ENCODE results near the gene ITPRIP. TPM values are rescaled to one million over a fixed set of nuclear protein-coding genes. Genes with fewer than 3 reads are reported as not detected.
A peak's percentile ranks its signal among the peaks of the same experiment; 100 is the strongest.

ITPRIP gene
- total RNA-seq, 1 donor from 2014 or later, result 14.7 TPM

DNA sequence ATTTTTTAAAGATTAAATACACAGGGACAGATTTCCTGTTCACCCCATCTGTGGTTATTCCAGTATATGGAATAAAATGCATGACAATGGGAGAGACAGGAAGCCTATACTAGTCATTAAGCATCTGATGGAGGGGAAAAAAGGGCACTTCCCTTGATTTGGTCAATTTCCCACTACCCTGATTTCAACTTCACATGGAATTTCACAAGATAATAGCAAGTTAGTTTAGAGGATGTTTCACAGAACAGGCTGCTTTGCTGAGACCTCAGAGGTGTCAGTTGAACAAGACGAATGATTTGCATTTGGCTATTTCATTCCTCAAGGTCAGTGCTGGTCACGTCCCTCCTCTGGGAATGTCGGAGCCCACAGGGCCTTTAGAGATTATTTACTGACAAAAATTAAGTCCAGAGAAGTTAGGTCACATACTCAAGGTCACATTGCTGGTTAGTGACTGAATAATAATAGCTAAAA lies 4.7 kb upstream of the ITPRIP start:
- DNase-seq (ENCODE audit: low spot score), result no peak

DNA sequence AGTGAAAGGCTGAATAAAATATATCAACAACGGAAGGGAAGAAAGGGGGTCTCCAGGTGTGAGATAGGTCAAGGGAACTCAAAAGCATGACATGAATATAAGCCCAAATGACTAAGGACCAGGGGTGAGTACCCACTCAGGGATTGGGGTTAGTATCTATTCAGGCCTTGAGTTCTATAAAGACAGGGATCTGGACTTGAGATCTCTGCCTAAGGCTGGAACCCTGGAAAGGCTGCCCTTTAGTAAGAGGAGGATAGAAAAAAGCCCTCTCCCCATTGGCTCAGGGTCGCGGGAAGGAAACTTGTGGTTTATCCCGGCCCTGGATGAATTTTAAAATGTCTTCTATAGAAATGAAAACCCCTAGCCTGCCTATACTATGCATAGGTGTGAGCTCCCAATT lies 2.4 kb upstream of the ITPRIP start:
- no peak for DNase-seq (ENCODE audit: low spot score)

DNA sequence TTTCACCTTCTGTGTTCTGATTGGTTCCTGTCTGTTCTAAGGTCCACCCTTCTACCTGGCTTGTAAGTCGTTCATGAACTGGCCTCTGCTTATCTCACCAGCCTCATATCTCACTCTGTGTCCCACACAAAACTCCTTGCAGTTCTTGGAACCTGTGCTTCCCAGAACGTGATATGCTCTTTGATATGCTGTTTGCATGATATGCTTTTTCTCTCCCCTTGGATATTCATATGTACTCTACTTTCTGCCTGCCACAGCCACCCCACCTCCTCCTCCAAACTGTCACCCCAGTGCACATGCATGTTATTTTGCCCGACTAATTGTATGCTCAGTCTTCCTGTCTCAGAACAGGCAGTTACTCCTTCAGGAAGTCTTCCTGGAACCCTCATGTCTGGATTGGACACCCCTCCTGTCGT lies 1.9 kb upstream of the ITPRIP start:
- DNase-seq (ENCODE audit: low spot score), result no peak

DNA sequence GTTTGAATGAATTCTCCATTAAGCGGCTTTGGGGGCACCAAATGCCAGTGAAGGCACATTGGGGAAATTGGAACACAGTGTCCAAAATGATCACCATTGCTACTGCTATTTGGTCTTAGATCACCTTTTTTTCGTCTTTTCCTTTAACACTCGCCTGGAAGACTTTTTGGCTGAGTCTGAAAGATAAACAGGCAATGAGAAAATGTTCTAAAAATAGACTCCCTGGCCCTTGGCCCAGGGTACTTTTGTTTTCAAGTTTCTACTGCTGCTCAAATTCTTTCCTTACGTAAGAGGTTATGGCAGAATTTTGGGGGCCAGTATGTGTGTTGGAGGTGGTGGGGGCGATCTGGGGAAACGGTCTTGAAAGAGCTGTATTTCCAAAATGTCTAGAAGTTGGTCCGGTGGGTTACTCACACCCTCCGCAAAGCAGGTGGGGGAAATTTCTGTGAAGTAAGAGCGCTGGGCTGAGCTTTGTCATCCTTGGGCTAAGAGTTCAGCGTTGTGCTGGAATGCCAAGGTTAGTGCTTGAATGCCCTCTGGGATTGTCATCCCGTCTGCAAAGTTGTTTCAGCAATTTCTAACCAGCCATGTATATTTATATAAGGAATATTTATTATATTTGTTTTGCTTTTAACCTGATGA lies 1.3 kb upstream of the ITPRIP start:
- peak; percentile 88 for DNase-seq (ENCODE audit: low spot score)

DNA sequence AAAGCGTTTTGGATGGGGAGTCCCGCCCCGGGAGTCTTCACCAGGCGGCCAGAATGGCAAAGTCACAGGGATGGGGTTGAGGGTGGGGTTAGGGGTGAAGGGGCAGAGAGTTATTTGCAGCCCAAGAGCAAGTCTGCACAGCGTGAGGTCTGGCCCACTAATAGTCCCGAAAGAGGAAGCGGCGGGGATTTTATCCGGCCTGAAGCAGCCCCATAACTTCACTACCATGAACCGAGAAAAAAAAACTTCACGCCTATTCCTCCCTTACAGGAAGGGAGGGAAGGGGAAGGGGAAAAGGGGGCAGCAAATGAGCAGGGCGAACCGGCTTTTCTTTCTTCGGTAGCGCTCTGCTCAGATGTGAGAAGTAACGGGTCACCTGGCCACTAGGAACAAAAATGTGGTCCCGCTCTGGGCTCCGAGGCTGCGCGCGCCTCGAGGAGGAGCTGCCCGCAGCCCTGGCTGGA lies 712 bp downstream of the ITPRIP start:
- DNase-seq (ENCODE audit: low spot score), result peak; percentile 55

DNA sequence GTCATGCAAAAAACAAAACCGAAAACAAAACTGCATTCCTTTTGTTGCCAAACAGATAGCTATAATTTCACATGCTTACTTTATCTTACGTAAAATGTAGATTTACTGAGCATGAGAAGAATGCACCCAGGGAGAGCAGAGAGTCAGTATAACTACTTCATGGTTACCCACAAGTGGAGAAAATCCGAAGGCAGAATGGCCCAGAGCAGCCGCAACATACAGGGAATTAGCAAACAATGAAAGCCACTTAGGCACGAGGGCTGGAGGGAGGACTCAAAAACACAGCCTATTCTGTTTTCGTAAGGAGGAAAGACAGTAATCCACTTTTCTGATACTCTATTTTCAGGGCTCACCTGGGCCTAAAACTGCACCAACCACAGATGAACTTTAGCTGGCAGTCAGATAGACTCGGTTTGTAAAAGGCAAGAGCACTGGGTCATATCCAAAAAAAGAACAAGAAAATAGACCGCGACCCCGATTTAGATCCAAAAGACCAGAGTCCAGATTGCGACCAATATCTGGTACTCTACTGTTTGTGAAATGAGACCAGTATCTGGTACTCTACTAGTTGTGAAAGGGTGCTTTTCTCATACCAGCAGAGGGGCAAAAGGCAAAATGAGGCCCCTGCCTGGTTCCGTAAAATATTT lies 1.3 kb downstream of the ITPRIP start:
- peak; percentile 46 for DNase-seq (ENCODE audit: low spot score)

DNA sequence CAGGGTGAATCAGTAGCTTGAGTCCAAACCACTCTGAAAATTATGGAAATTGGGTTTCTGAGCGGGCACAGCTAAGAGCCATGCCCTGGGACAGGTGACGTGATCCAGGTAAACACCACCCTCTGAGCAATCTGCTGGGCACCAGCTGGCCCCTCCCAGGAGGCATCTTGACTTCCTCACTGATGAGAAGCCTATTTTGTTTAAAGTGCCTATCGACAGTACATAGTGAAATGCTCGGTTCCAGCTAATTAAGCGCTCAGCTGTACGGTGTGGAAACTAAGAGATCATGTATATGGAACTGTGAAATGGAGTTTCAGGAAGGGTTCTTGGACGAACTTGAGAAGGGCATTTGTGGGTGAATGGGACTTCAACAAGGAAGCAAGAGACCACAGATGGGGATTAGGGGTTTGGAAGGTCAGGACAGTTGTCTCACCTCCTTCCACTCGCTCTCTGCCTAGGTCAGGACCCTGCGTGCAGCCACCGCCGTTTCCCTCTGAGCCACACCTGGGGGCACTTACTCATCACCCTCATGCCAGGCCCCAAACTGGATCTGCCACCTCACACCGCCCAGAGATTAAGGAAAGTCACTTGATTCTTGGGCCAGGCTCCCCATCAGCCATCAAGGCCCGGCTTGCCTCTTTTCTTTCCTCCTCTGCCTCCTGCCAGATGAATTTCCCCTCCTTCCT lies 3.2 kb downstream of the ITPRIP start:
- no peak for DNase-seq (ENCODE audit: low spot score)

DNA sequence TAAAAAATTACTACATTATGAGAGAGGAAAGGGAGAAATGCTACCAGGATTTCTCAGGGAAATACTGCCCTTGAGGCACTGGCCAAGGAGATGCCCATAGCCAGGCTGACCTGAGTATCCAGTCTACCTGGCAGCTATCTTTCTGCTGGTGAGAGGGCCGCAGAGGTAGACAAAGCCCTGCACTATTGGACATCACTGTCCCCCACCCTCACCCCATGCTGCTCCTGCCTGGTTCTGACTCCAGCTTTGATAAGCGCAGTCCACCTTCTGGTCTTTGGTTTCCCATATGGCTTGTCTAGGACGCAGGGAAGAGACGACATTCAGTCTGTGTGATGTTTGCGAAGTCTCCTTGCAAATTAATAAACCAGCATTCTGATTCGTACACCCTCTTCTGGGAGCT lies 3.7 kb downstream of the ITPRIP start:
- no peak for DNase-seq (ENCODE audit: low spot score)

DNA sequence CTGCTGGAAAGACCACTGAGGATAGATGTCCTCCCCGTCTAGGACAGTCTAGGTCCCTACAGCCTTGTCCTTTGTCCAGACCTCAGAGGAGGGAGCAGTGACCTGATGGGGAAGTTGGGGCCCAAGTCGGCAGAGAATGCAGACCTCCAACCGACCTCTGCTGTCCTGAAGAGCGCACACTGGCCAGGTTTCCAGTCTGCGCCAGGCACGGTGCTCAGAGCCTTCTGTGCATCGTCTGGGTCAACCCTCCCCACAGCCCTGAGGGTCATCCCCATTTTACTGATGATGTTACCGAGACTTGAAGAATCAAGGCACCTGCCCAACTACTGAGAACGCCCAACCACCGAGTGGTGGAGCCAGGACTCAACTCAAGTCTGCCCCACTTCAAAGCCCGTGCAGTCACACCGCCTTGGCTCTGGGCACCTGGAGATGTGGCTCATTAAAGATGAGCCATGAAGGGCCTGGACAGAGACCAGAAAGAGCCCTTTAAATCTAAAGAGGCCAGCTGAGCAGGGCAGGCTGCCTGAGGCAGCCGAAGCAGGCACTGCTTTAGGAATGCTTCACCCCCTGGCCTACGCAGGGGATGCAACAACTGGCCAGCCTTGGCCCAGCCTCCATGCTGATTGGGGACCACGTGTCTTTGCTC lies 4.4 kb downstream of the ITPRIP start:
- no peak for DNase-seq (ENCODE audit: low spot score)

DNA sequence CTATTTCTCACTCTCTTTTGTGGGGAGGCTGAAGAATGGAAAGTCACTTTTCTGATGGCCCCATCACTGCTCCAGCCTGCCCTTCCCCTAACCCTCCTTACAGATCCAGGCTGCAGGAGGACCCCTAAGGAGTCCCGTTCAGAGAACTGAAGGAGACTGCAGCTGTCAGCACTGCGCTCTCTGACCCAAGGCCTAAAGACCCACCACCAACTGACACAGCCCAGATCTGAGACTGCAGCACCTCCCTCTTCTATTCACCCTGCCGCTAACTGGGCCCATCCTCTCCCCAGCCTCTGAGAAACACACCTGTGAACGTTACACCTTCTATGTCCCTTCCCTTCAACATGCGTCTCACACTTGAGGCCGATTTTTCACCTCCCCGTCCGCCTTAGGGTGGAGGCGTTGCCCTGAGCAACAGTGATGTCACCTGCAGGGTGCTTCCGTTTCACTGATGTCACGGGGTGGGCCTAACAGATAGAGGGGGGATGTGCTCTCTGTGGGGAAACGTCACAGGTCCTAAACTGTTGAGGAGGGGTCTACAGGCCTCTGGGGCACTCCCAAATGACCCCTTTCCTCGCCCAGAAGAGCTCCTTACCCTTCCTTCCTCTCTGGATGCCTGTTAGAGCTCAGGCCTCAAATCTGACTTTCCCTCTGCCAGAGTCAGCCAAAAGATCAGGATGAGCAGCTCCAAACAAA lies 5.1 kb downstream of the ITPRIP start:
- no peak for DNase-seq (ENCODE audit: low spot score)

DNA sequence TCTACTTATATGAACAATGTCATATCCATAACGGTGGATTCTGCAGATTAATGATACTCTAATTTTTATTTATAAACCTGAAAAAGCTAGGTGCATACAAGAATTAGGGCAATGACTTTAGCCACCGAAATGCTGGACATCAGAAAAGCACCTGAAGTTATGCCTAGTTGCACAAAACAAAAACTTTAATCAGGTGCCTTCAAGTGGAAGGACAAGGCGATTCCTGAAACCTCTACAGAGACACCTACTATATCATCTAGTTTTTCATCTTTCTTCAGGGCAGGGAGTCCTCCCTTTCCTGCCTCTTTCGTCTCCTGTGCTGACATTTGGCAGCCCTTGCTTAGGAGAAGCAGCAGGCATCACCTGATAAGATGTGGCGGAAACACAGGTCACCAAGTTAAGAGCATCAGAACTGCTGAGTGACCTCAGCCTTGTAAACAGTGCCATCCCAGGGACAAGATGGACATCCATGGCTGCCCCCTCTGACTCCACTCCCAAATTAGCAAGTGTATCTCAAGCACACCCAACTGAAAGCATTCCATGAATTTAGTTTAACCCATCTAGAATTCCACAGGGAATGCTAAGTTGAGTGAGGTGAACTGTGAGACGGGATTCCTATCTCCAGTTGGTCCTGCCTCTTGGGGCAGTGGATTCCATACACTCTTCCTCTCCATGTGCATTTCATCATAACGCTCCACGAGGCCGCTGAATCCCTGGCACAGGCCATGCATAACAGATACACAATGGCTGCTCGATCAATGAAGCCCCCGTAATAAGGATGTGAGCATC lies 5.8 kb downstream of the ITPRIP start:
- no peak for DNase-seq (ENCODE audit: low spot score)

DNA sequence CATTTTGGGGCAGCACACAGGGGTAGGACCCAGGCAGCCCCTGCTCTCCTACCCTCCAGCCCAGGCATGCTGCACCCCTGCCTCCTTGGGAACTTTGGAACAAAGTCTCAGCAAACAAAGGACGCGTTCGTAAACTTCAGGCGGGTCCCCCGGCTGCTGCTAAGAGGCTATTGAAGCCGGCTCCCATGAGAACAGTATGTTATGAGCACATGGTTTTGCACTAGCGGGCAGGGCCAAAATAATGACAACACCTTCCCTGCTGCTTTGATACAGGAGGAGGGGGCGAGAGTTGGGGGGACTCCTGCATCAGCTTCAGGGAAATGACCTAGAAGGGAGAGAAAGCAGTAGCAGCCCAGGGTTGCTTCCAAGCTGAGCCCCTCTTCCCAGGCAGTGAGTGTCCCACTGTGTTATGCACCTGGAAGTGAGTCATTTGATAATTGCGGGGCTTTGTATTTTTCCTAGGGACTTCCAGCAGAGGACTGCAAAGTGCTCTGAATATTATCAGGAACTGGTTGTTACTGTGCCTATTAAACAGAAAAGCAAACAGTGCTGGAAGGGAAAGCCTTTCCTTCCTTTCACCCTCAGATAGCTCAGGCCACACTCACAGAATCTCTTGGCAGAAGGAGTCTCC lies 6.9 kb downstream of the ITPRIP start:
- DNase-seq (ENCODE audit: low spot score), result peak; percentile 71

DNA sequence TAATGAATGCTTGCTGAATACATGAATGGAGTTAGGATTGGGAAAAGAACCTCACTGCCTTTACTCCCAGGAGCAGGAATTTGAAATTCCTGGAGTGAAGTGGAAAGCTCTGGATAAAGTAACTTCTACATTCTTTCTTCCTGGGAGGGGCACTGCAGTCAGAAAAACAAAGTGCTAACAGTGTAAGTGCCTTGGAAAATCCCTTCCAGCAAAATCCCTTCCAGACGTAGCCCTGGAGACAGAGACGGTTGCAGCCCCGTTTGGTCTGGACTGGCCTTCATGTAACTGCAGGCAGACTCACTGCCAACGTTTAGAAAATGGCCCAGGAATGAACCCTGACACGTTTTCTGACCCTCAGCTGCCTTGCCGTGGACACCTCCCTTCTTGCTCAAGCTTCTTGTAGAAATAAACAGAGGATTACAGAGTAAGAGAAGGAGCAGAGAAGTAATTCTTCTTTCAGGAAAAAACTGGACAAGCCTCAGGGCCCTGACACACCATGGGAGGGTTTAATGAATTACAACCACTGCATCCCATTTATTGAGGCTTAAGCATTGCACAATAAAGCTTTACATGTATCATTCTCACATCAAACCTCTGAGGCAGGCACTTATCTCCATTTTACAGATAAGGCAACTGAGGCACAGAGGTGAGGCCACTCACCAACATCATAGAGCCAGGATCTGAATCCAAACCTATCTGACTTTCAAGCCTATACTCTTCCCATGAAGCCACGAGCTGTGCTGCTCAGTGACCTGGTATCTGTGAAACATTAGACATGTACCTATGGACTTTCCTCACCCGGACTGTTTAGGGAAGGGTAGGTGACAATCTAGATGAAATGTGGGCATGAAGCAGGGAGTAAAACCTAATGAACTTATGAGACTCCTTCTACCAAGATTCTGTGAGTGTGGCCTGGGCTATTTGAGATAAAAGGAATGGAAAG lies 7.8 kb downstream of the ITPRIP start:
- DNase-seq (ENCODE audit: low spot score), result peak; percentile 98

DNA sequence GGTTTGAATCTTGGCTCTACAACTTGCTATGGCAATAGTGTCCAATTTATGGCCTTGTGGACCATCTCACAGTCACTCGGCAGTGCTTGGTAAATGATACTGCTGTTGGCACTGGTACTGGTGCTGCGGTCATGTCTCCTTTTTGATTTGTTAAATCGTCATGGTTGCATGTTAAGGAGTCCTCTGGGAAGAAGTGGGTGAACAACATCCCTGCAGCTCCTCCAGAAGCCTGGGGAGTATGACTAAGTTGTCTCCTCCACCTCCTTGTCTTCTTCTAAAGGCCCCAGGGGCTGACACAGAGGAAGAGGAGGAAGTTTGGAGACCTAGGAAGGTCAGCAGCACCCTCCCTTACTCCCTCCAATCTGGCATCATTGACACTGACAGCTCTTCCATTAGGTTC lies 8.5 kb downstream of the ITPRIP start:
- DNase-seq (ENCODE audit: low spot score), result peak; percentile 33

DNA sequence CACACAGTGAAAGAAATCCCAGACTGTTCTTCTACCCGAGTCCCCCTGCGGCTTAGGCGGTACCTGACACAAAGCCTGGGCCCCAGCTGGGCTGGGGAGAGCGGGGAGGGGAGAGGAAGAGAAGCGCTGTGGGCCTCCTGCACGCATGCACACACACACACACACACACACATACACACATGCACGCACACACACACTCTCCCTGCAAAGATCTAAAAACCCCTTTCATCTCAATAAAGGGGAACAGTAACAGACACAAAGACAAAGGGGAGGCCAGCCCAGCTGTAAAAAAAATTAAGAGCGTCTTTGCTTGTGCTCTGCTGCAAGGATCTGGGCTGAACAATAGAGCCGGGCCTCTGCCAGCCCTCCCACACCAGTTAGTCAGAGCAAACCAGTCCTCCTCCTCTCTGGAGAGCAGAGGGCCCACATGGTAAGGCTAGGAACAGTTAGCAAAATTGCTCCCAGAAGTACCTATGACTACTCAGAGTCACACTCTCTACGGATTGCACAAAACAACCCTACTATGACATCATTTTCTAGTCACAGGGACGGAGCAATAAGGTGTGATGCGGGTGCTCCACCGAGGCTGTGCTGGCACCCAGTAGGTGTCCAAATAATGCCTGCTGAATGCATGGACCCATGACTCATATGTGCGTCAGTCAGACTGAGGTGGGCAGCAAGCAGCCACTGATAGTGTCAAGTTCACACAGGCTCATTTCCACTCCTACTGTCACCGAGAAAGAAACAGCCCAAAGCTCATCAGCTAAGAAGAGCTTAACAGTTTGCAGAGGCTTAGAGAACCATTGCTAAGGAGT lies 9.2 kb downstream of the ITPRIP start:
- DNase-seq (ENCODE audit: low spot score), result peak; percentile 88

DNA sequence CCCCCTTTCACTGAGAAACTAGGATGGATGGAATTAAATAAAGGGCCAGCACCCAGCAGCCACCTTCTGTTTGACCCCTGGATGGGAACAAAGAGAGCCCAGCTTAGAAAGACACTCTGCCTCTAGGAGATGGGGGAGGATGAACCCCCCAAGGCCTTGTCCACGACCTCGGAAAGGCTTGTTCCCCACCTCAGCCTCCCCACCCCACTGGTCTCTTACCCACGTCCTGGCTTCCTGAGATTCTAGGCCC lies 9.7 kb downstream of the ITPRIP start:
- DNase-seq (ENCODE audit: low spot score), result no peak

DNA sequence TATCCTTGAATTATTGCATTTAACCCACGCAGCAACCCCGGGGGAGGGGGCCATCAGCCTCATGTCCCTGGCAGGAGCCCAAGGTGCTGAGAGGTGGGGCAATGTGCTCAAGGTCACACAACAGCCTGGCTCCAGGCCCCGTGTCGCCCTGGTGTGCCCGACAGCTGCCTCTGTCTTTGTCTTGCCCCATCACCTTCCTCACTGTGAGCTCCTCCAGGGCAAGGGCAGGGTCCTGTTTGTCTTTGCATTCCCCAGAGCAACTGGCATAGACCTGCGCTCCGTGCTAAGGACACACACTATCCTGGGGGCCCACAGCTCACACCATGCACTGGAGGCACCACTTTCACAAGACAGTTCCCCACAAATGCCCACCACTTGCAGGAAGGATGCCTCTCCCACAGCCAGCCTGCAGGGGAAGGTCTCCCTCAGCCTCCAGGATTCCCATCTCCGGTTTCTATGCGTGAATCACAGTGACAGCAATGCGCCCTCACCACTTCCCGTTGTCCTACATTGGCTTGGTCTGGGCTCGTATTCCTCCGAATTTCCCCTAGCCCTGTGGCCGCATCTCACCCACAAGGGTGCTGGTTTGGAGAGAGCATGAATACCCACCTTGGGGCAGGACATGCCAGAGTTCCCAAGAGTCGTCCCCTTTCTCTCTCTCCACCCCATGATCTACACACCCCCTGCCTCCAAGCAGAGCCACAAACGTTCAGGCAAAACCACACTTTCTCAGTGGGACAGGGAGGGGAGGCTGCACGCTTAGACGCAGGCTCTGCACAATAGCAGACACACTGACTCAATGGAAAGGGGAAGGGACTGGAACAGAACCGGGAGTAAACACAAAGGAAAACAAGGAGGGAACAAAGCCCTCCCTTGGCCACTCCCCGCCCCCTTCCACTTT lies 10.3 kb downstream of the ITPRIP start:
- peak; percentile 68 for DNase-seq (ENCODE audit: low spot score)

All from umbilical cord (tissue), 2 donors.